DMS79 (cell line): ENCODE results near the gene TAS2R38.
"Not testable (repeated sequence)": the region's sequence is repeated elsewhere in the genome, so short reads cannot be mapped to it uniquely, and the experiment has no call there.

ENCODE experiments used
- DNase-seq: peaks from one replicate; lab custom pipeline; 2025; lab: John Stamatoyannopoulos, UW

The TAS2R38 gene

GRCh38 chr7:141973673-141974072 lies at the start of gene TAS2R38:
TSS of gene TAS2R38 (minus strand) at chr7:141973773. CDS start at chr7:141973689, 84 bp downstream.
- DNase-seq: no peak

GRCh38 chr7:142018154-142018553 lies 44.6 kb upstream of the TAS2R38 start:
- DNase-seq: no peak

DNA sequence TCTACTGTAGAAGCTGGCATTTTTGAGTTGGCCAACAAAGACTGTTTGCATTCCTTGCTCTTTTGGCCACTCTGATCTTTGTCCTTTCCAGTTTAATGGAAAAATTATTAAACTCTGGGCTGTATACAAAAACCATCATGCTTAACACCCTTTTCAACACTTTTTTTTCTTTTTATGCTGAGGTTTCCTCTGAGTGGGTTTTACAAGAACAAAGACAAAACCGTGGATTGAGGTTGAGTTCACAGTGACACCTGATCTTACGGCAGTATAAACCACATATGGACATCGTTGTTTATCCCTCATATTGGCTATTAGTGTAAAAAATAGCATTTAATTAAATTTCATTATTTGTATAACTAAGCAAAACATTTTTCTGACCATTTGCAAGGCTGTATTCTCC lies 43.9 kb upstream of the TAS2R38 start:
- DNase-seq: no peak

GRCh38 chr7:142012825-142013511 lies 39.4 kb upstream of the TAS2R38 start:
- no peak for DNase-seq

DNA sequence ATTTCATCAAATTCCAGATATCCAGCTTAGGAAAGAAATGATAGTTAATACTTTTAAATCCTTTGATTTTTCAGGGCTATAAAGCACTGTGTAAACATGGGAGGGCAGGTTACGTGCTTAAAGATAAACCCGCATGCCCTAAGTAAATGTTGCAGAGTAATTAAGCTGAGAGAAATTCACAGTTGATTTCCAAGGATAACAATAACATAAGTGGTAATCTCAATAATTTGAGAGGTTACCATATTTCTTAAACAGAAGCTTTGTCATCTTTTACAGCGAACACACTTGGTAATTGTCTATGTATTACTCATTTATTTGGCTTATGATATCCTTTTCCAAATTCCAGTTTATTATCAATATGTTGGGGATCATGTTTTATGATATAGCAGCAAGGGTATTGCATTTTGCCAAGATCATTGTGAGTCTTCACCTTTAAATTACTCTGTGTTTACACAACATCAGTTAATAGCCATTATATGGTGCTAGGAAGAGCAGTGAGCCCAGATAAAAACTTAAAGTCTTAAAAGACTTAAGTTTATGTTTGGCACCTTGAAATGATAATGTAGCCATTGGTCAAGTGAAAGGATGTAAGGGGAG lies 37.5 kb upstream of the TAS2R38 start:
- no peak for DNase-seq

DNA sequence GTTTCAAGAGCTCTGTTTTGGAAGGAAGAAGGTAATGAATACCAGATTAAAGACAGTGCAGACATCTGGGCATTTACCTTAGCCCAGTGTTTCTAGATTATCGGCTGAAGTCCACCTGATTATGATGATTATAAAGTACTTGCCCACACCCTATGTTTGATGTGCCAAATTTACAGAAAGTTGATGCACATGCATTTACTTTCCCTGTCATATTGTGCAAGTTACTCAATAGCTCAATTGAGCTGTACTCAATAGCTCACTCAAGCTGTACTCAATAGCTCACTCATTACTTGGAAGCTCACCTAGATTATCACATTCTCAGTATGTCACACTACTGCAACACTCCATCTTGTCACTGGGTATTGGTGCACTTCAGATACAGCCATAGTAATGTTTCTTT lies 35.6 kb upstream of the TAS2R38 start:
- DNase-seq: no peak

DNA sequence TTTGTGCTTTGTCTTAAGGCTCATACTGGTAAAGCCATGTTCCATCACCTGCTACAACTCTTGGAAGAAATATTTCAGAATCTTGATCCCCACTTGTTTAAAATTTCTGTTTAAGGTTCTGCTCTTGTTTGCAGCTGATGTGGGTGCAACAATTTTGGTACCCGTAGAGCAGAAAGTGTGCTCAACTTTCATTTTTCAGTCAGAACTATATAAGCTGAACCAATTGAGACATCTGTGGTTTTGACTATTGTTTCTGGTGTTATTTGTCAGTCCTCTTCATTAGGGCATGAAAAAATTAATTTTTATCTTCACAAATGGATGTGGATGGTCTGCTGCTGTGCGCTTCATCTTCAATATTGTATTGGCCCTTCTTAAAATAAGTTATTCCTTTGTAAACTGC lies 33.0 kb upstream of the TAS2R38 start:
- no peak for DNase-seq

DNA sequence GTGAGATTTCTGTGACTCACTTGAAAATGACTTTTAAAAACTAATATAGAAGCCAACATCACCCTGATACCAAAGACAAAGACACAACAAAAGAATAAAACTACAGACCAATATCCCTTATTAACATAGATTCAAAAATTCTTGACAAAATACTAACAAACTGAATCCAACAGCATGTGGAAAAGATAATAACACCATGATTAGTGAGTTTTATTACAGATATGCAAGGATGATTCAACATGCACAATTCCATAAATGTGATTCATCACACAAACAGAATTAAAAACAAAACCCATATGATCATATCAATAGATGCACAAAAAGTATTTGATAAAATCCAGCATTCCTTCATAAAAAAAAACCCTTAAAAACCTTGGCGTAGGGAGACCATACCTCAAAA lies 28.6 kb upstream of the TAS2R38 start:
- no peak for DNase-seq

DNA sequence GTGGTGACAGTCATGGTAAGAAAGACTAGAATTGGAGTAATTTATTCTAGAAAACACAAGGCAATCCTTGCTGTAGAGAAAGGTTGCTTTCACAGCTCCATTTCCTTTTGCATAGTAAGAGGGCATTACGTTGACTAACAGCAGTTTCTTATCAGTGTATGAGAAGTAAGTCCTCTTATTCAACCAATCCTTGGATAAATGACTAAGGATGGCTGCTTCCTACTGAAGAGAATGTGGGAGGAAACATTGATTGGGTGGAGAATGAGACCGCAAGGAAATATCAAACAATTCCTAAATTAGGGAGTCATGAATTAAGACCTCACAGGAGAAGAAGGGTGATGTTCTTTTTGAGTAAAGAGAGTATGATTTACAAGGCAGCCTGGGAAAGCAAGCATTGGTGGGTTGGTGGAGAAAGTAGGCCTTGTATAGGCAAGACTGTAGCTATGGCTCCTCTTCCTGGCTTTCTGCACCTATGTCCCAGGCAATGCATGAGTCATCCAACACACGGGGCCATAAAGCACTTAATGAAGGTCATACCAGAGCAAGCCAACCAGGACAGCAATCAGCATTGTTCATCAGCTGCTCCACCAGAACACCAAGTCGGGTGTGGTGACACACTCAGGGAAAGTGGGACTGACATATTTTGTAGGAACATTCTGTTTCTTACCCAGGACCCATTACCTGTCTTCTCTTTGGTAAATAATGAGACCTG lies 27.7 kb upstream of the TAS2R38 start:
- DNase-seq: no peak

GRCh38 chr7:142000244-142000643 lies 26.7 kb upstream of the TAS2R38 start:
- DNase-seq: no peak

GRCh38 chr7:141999058-141999623 lies 25.6 kb upstream of the TAS2R38 start:
- DNase-seq: no peak

DNA sequence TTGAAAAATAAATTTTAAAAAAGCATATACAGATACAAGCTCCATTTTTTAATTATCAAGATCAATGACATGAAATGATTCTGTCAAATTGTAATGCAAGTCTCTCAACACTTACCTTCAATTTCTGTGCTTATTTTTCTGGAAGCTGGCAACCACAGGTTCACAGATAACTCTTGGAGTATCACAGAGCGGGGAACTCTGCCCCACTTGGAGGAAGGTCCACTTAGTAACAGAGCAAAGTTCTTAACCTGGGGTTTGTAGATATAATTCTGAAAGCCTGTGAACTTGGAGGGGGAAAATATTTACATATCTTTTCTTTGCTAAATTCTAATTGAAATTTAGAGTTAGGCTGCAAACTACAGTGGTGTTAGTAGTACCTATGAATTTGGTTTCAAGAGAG lies 19.8 kb upstream of the TAS2R38 start:
- no peak for DNase-seq

DNA sequence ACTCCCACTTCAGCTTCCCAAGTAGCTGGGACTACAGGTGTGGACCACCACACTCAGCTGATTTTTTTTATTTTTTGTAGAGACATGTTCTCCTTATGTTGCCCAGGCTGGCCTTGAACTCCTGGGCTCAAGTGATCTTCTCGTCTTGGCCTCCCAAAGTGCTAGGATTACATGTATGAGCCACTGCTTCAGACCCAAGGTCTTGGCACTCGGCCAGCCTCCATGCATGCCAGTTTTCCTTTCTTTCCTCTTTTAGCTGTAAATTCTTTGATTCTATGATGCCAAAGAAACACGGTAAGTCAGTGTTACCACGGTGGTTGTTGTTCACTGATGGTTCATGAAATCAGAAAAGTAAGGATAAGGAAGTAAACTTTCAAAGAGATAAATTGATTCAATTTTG lies 19.1 kb upstream of the TAS2R38 start:
- no peak for DNase-seq

DNA sequence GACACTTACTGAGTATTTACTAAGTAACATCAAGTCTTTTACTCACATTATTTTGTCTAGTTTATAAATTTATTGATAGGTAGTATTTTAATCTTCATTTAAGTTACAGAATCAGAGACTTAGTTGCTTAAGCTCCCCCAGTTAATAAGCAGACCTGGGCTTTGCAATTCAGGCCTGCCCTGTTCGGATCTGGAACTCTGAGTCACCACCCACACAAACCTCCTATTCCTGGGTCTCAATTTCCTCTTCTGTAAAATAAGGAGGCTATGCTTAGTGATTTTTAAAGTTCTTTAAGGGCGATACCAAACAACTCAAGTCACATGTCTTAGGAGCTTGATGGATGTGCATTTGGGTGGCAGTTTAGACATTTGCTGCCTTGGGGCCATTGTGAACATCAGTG lies 18.6 kb upstream of the TAS2R38 start:
- no peak for DNase-seq

GRCh38 chr7:141991140-141991539 lies 17.6 kb upstream of the TAS2R38 start:
- no peak for DNase-seq

DNA sequence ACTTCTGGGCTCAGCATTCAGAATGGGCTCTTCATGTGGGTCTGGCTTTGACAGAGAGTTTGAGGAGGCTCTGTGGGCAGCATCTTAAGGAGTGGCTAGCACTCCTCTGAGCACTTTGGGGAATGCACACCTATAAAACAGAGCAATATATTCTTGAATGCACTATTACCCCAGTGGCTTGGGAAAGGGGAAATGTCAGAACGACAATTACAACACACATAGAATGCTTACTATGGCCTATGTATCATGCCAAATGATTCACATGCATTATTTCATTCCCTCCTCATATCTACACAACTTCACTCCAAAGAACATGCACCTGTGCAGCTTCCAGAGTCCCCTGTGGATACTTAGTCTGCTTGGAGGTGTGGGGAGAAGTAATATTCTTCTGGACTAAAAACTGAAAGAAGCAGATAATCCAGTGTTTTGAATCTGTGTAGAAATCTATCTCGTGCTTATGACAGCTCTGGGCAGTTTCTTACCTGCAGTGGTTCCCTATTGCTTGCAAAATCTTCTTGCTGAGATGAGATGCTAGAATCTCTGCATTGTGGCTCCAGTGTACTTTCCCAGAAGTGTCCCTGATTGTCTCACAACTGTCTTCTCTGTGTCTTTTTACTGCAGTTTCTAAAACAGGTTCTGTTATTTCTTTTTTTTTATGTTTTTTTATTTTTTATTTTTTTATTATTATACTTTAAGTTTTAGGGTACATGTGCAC lies 16.6 kb upstream of the TAS2R38 start:
- no peak for DNase-seq

DNA sequence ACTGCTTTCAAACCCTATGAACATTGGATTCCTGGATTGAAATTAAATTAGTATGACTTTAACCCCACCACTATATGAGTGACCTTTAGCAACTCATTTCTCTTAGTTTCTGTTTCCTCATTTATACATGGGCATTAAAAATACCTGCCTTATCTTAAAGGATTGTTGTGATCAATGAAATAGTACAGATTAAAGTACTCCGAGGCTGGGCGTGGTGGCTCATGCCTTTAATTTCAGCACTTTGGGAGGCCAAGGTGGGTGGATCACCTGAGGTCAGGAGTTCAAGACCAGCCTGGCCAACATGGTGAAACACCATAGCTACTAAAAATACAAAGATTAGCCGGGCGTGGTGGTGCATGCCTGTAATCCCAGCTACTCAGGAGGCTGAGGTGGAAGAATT lies 14.2 kb upstream of the TAS2R38 start:
- DNase-seq: not testable (repeated sequence)

DNA sequence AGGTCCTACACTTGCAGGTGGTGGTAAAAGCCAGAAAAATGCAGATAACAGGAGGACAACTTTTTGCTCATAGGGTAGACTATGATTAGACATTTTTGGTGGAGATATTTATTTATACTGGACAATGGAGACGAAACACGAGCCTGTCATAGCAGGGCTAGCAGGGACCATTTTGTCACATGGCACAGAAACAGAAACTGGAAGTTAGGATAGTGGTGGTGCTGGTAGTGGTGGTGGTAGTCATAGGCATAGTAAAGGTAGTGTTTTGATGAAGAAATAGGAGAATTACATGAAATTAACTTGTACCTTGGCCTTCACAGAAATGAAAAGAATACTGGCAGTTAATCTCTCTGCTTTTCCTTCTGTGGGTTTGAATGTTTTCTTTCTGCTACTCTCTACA lies 13.3 kb upstream of the TAS2R38 start:
- no peak for DNase-seq

GRCh38 chr7:141985926-141986325 lies 12.4 kb upstream of the TAS2R38 start:
- not testable (repeated sequence) for DNase-seq

- DNase-seq: no peak
These were observed 6.0 kb upstream of the TAS2R38 start for GRCh38 chr7:141979568-141979967.

DNA sequence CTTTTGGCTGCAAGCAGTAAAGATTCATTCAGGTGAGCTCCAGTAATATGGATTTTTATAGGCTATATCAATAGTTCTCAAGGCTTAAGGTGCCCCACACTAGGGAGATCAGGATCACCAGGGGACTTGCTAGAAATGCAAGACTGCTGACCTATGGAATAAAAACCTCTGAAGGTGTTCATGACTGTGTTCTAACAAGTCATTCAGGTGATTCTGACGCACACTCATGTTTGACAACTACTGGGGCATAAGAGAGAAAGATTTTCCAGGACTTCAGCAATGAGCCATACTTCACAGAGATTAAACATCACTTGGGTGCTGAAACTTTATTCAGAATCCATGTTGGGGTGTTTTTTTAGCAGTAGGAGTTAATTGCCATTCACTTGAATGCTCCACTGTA lies 4.8 kb upstream of the TAS2R38 start:
- no peak for DNase-seq

DNA sequence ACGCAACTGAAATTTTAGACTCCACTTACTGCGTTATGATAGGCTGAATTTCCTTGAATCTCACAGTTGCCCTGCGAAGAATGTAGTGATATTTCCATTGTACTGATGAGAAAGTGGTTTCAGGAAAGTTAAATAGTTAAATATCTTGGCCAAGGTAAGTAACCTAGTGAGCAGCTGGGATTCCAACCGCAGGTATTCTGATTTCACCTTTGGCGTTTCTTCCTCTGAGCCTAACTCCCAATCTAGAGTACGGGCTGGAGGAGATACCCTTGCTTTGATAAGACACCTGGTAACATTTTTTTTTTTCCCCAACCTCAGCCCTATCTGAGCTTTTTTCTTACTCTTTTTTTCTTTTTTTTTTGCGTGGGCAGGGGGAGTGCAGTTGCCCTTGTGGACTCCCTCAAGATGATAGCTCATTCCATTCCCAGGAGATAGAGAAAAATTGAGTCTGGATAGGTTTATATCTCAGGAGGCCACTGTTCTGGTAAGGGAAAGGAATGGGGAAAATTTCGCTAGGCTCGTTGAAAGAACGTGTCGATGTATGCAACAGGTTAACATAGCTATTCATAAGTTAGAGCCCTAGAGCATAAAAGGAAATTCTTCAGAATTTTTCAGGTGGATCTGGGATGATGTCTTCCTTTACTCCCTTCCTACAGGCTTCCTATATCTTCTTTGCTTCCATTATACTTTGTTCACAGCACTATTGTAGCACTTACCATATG lies 3.1 kb upstream of the TAS2R38 start:
- no peak for DNase-seq
